Gastroesophageal sphincter (tissue), 4 donors: ENCODE measurements around the gene CLECL1. TPM values are rescaled to one million over a fixed set of nuclear protein-coding genes. Genes with fewer than 3 reads are reported as not detected.
"Not testable (repeated sequence)": the region's sequence is repeated elsewhere in the genome, so short reads cannot be mapped to it uniquely, and the experiment has no call there.

Source experiments
- ATAC-seq: fragments of 150-250 bp; one replicate; pipeline ENCODE4 v1.9.1; 2016; ENCODE audit warnings: mild to moderate bottlenecking, moderate library complexity
- H3K27ac ChIP-seq, 4 donors: fragments of 200-600 bp; sonication (generic) in 3 of 4; 1 replicate in 3 of 4; 2 replicates in 1 of 4; pipeline ENCODE4 v1.5.1; 2016 to 2019
- H3K27me3 ChIP-seq: fragments of 200-600 bp; sonication (generic); one replicate; pipeline ENCODE4 v1.5.1; 2019
- H3K36me3 ChIP-seq, 2 donors: fragments of 200-600 bp; sonication (generic); one replicate each; pipeline ENCODE4 v1.5.1; 2019; ENCODE audit warnings: control low read depth in 1 of 2
- H3K4me1 ChIP-seq, 3 donors: fragments of 200-600 bp; sonication (generic); 1 replicate in 2 of 3; 2 replicates in 1 of 3; pipeline ENCODE4 v1.5.1; 2016 to 2019; ENCODE audit warnings: control low read depth in 2 of 3
- H3K4me3 ChIP-seq, 2 donors: fragments of 200-600 bp; sonication (generic); one replicate each; pipeline ENCODE4 v1.5.1; 2019; ENCODE audit warnings: mild to moderate bottlenecking in 1 of 2, moderate library complexity in 1 of 2
- H3K9me3 ChIP-seq, 3 donors: fragments of 200-600 bp; sonication (generic); one replicate each; pipeline ENCODE4 v1.5.1; 2017 to 2019; ENCODE audit warnings: control low read depth in 2 of 3
- CTCF ChIP-seq, 4 experiments: fragments of 200-600 bp in 2 of 4; fragments of 450-650 bp in 2 of 4; sonication (generic) in 1 of 4; IDR thresholded peaks; one replicate each; pipeline ENCODE4 v1.5.1; 2017 to 2019; ENCODE audit warnings: antibody characterized with exemption in 4 of 4, mild to moderate bottlenecking in 2 of 4, moderate library complexity in 2 of 4
- EP300 ChIP-seq: sonication (generic); formaldehyde crosslinking; IDR thresholded peaks from one replicate; pipeline ENCODE4 v1.6.1; 2017; ENCODE audit warnings: antibody characterized with exemption, mild to moderate bottlenecking
- POLR2A ChIP-seq, 2 donors: fragments of 450-650 bp; IDR thresholded peaks; one replicate each; pipeline ENCODE4 v1.6.1; 2017; ENCODE audit warnings: antibody characterized with exemption in 2 of 2, mild to moderate bottlenecking in 2 of 2, moderate library complexity in 1 of 2
- POLR2AphosphoS5 ChIP-seq: sonication (generic); formaldehyde crosslinking; IDR thresholded peaks from one replicate; pipeline ENCODE4 v1.6.1; 2017; ENCODE audit warnings: antibody characterized with exemption
- WGBS, 2 donors: methylation state at CpG; one replicate each; pipeline ENCODE4 v1.1.5; 2018; ENCODE audit warnings: low coverage in 1 of 2; 5-methylcytosine and 5-hydroxymethylcytosine counted together
- total RNA-seq, 4 donors: library from RNA; depleted of rRNA; stranded (reverse); fragments of >200 nt; gene quantifications; one replicate each; pipeline ENCODE4 v1.1.0, GENCODE V29; 2016

CLECL1 gene
- total RNA-seq, 4 donors from 2014 or later: not detected

- no peaks in the 10 kb centered on the region for H3K27me3 ChIP-seq
- TF ChIP-seq EP300 (no peak), POLR2A (IDR thresholded peaks at IDR 0.05) (no peak), POLR2AphosphoS5 (no peak)
- no peaks in the 10 kb centered on the region for H3K4me1 ChIP-seq
- WGBS, 2 donors: 79 to 80% methylated on average over 1 to 2 of the region's 3 CpGs
- H3K4me3 ChIP-seq: no peak overlapping the region
- no peaks in the 10 kb centered on the region for H3K36me3 ChIP-seq
- peaks cover 0 to 2% (median 0%) of the 10 kb centered on the region in 3 donors for H3K9me3 ChIP-seq
- ATAC-seq: no peak
- no peak overlapping the region for H3K27ac ChIP-seq
Measured at GRCh38 chr12:9710584-9711375, 22.1 kb downstream of the CLECL1 start.

- H3K36me3 ChIP-seq: no peaks in the 10 kb centered on the region
- ATAC-seq: no peak
- no peak overlapping the region for H3K27ac ChIP-seq
- no peak overlapping the region for H3K4me3 ChIP-seq
- H3K27me3 ChIP-seq: no peaks in the 10 kb centered on the region
- H3K4me1 ChIP-seq: no peaks in the 10 kb centered on the region
- H3K9me3 ChIP-seq: peaks cover 0 to 9% (median 0%) of the 10 kb centered on the region in 3 donors
- 70% methylated on average over 3 of the region's 3 CpGs; no CpG with 5 or more reads in 1 of the 2 donors for WGBS, 2 donors
- TF ChIP-seq CTCF (IDR thresholded peaks at IDR 0.05) (no peak), POLR2A (IDR thresholded peaks at IDR 0.05) (no peak), EP300 (no peak), POLR2AphosphoS5 (no peak)
Measured at GRCh38 chr12:9708853-9709252, 24.0 kb downstream of the CLECL1 start.

- no peaks in the 10 kb centered on the region for H3K27me3 ChIP-seq
- TF ChIP-seq EP300 (no peak), CTCF (IDR thresholded peaks at IDR 0.05) (peak; percentile 54 to 75 (median 60)), POLR2AphosphoS5 (no peak)
- H3K4me1 ChIP-seq: no peaks in the 10 kb centered on the region
- H3K27ac ChIP-seq: no peak overlapping the region
- no peak overlapping the region for H3K4me3 ChIP-seq
- 56 to 60% methylated on average over 7 to 9 of the region's 12 CpGs for WGBS, 2 donors
- peaks cover 0 to 9% (median 0%) of the 10 kb centered on the region in 3 donors for H3K9me3 ChIP-seq
- H3K36me3 ChIP-seq: no peaks in the 10 kb centered on the region
- no peak for ATAC-seq
Measured at GRCh38 chr12:9707864-9708808, 24.8 kb downstream of the CLECL1 start.

GRCh38 chr12:9707356-9707755 is 25.5 kb downstream of the CLECL1 start:
- H3K36me3 ChIP-seq: no peaks in the 10 kb centered on the region
- H3K9me3 ChIP-seq: peaks cover 0 to 9% (median 0%) of the 10 kb centered on the region in 3 donors
- H3K4me3 ChIP-seq: no peak overlapping the region
- ATAC-seq: no peak
- no peak for TF ChIP-seq POLR2AphosphoS5
- TF ChIP-seq POLR2A (IDR thresholded peaks at IDR 0.05): no peak
- TF ChIP-seq CTCF (IDR thresholded peaks at IDR 0.05): no peak
- no peak for TF ChIP-seq EP300
- no peaks in the 10 kb centered on the region for H3K4me1 ChIP-seq
- H3K27ac ChIP-seq: no peak overlapping the region
- no peaks in the 10 kb centered on the region for H3K27me3 ChIP-seq

GRCh38 chr12:9706086-9706685 is 26.7 kb downstream of the CLECL1 start:
- Histone ChIP-seq H3K27me3 (no peaks in the 10 kb centered on the region), H3K9me3 (peaks cover 0 to 9% (median 0%) of the 10 kb centered on the region in 3 donors), H3K4me1 (no peaks in the 10 kb centered on the region), H3K36me3 (no peaks in the 10 kb centered on the region), H3K4me3 (no peak overlapping the region), H3K27ac (no peak overlapping the region)
- TF ChIP-seq CTCF (IDR thresholded peaks at IDR 0.05) (no peak), POLR2A (IDR thresholded peaks at IDR 0.05) (no peak), POLR2AphosphoS5 (no peak), EP300 (no peak)
- no peak for ATAC-seq

- H3K4me1 ChIP-seq, H3K27me3 ChIP-seq, H3K9me3 ChIP-seq, H3K4me3 ChIP-seq, ATAC-seq, H3K27ac ChIP-seq, H3K36me3 ChIP-seq: not testable (repeated sequence)
- WGBS, 2 donors: 87 to 89% methylated on average over 5 of the region's 5 CpGs
Measured at GRCh38 chr12:9704561-9704960, 28.3 kb downstream of the CLECL1 start.
